ENCODE results near the gene TSPAN3.

DNA sequence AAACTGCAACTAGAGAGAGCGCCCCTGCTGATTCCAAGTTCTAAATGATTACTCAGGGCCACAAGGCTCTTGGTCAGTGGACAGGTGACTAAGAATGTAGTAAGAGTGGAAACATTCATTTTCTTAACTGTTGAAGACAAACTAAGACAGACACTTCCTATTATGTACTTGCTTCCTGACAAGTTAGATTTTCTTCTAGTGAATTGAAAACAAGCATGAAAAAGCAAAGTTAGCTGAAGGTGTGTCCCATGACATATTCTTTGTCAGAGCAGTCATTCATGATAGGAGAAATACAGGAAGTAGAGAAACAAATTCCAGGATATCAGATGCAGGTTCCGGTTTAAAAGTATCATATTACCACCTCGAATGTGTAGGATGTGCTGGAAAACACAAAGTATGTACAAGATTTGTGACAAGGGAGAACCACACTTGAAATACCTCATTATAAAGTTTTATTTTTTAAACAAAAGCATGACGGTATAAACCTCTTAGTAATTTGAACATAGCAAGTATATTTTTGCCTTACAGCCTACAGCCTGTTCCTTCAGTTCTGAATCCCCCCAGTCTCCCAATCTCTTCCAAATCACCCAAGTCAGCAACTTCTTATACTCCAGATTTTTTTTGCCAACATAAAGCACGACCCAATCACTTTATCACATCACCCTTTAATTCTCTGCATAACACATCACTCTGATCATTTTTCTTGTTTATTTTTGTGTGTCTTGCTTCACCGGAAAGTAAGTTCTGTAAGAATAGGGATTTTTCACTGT is 6.2 kb downstream of the TSPAN3 start:
- no peak for TF ChIP-seq GATA3 (IDR thresholded peaks at IDR 0.05; ENCODE audit: low read depth, low read length)
- TF ChIP-seq GATA2 (IDR thresholded peaks at IDR 0.05; ENCODE audit: low read depth, low read length) = no peak
